ENCODE results near the gene C20orf173.

Gene C20orf173

DNA sequence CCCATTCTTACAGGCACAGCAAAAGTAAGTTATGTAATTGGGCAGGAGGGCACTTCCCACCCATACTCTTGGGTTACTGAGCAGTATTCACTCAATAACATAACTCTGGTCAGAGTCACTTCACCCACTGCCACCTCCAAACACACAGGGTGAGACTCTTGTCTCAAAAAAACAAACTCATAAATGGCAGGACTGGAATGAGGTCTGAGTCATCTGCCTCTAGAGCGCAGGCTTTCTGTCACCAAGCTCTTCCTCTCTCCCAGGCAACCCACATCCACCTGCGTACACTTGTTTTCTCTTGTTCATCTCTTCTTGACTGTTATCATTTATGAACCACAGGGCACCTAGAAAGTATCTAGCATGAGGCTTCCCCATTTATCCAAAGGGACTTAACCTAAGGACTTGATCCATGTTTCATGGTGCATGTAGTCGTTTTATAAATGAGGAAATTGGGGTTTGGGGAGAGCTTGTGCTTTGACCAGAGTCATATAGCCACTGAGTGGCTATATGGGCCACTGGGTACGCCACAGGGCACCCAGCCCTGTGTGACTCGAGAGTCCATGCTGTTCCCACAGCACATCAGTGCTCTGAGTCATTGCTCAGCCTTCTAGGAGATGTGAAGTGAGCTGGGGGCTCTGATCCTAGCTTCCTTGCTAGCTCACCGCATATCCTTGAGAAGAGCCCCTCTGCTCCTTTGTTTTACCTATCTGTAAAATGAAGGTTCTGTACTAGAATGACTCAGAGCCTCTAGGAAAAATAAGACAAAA, 22.4 kb downstream of the C20orf173 start:
- DNase-seq (ENCODE audit: low read depth in 2 of 2): no peak

DNA sequence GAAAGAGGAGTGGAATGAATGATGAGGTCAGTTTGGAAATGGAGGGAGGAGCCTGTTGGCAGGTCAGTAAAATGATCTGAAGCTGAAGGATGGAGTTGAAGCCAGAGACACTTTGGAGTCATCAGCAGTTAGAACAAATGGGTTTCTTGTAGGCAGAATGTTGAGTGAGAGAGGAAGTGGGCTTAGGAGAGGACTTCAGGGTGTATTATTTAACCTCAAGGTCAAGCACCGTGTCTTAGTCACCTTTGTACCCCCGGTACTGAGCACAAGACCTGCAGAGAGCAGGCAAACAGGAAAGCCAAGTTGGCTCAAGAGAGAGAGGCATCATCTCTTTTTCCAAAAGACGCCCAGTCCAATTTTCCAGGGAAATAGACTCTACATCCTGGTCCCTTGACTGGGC, 23.3 kb downstream of the C20orf173 start:
- no peak for DNase-seq (ENCODE audit: low read depth in 2 of 2)

DNA sequence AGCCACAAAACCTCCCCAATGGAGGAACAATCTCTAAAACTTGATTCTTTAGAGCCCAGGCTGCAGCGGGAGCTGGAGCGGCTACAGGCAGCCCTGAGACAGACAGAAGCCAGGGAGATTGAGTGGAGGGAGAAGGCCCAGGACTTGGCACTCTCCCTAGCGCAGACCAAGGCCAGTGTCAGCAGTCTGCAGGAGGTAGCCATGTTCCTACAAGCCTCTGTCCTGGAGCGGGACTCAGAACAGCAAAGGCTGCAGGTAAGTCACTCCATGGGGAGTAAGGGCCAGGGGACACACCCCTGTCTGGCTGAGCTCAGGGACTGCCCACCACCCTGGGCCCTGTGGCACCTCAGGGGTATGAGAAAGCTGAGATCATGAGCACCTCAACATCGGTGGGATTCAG, 24.7 kb downstream of the C20orf173 start:
- no peak for DNase-seq (ENCODE audit: low read depth in 2 of 2)

DNA sequence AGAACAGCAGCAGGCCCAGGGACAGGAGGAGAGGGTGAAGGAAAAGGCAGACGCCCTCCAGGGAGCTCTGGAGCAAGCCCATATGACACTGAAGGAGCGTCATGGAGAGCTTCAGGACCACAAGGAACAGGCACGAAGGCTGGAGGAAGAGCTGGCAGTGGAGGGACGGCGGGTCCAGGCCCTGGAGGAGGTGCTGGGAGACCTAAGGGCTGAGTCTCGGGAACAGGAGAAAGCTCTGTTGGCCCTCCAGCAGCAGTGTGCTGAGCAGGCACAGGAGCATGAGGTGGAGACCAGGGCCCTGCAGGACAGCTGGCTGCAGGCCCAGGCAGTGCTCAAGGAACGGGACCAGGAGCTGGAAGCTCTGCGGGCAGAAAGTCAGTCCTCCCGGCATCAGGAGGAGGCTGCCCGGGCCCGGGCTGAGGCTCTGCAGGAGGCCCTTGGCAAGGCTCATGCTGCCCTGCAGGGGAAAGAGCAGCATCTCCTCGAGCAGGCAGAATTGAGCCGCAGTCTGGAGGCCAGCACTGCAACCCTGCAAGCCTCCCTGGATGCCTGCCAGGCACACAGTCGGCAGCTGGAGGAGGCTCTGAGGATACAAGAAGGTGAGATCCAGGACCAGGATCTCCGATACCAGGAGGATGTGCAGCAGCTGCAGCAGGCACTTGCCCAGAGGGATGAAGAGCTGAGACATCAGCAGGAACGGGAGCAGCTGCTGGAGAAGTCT, 25.5 kb downstream of the C20orf173 start:
- DNase-seq (ENCODE audit: low read depth in 2 of 2): no peak

DNA sequence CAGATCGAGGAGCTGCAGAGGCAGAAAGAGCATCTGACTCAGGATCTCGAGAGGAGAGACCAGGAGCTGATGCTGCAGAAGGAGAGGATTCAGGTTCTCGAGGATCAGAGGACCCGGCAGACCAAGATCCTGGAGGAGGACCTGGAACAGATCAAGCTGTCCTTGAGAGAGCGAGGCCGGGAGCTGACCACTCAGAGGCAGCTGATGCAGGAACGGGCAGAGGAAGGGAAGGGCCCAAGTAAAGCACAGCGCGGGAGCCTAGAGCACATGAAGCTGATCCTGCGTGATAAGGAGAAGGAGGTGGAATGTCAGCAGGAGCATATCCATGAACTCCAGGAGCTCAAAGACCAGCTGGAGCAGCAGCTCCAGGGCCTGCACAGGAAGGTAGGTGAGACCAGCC, 26.2 kb downstream of the C20orf173 start:
- no peak for DNase-seq (ENCODE audit: low read depth in 2 of 2)

DNA sequence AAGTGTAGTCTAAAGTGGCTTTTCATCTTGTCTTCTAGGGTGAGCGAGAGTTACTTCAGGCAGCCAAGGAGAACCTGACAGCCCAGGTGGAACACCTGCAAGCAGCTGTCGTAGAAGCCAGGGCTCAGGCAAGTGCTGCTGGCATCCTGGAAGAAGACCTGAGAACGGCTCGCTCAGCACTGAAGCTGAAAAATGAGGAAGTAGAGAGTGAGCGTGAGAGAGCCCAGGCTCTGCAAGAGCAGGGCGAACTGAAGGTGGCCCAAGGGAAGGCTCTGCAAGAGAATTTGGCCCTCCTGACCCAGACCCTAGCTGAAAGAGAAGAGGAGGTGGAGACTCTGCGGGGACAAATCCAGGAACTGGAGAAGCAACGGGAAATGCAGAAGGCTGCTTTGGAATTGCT, 27.1 kb downstream of the C20orf173 start:
- no peak for DNase-seq (ENCODE audit: low read depth in 2 of 2)

DNA sequence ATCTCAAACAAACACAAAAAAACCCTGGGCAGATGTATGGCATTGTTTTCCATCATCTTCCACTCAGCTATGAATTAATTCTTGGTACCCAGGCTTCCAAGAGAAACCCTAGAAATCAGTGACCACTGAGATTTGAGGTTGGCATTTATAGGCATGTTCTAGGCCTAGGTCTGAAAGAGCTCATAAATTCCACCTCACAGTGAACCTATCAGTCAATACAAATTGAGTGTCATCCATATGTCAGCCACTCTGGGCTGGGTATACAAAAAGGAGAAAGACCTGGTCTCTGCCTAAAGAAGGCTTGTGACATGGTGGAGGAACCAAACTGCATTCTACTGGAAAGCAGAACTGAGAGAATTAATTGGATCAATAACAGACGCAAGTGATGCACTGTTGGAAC, 30.2 kb downstream of the C20orf173 start:
- no peak for DNase-seq (ENCODE audit: low read depth in 2 of 2)

DNA sequence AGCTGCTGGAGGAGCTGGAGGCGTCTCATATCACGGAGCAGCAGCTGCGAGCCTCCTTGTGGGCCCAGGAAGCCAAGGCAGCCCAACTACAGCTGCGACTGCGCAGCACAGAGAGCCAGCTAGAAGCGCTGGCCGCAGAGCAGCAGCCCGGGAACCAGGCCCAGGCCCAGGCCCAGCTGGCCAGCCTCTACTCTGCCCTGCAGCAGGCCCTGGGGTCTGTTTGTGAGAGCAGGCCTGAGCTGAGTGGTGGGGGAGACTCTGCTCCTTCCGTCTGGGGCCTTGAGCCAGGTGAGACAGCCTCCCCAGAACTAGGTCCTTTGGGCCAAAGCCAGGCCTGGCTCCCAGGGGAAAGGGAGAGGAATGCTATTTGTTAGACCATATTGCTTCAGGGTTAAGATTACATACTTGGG, 31.7 kb downstream of the C20orf173 start:
- no peak for DNase-seq (ENCODE audit: low read depth in 2 of 2)

DNA sequence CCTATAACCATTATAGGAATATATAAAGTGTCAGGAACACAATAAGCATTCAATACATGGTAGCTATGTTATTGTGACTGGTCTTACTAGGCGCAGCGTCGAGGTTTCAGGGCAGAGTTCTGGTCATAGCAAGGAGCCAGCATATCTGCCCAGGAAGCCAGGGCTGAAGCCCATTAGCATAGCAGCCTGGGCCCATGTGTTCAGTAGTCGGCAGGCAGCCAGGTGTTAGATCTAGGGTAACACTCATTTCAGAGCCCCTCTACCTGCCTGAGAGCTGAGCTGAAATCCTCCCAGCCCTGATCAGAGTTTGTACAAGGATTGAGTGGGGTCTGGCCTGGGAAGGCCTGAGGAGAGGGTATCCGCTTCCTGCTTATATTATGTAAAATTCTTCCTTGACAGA, 32.1 kb downstream of the C20orf173 start:
- DNase-seq (ENCODE audit: low read depth in 2 of 2): no peak

DNA sequence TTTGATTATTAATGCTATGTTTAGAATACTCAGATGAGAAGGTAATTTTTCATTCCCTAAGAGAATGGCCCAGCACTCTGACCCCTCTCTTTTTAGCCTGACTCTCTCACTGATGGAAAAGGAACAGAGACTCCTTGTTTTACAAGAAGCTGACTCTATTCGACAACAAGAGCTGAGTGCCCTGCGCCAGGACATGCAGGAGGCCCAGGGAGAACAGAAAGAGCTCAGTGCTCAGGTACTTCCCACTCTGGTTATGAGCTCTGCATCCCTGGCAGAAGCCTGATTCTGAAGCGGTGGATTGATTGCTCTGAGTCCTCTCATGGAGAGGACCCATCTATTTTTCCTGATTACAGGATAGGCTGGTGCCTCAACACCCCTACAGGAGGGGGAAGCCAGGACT, 33.0 kb downstream of the C20orf173 start:
- DNase-seq (ENCODE audit: low read depth in 2 of 2): no peak

DNA sequence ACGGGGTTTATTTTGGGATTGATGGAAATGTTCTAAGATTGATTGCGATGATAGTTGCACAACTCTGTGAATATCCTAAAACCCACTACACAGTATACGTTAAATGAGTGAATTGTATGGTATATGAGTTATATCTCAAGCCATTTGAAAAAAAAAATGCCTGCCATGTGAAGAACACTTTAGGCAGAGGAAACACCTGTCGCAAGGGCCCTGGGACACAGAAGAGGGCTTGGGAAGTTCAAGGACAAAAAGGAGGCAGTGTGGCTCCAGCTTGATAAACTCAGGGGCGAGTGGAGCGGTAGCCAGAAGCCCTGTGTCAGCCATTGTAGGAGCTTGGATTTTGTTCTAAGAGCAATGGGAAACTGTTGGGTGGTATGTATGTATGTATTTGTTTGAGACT, 37.1 kb downstream of the C20orf173 start:
- no peak for DNase-seq (ENCODE audit: low read depth in 2 of 2)

DNA sequence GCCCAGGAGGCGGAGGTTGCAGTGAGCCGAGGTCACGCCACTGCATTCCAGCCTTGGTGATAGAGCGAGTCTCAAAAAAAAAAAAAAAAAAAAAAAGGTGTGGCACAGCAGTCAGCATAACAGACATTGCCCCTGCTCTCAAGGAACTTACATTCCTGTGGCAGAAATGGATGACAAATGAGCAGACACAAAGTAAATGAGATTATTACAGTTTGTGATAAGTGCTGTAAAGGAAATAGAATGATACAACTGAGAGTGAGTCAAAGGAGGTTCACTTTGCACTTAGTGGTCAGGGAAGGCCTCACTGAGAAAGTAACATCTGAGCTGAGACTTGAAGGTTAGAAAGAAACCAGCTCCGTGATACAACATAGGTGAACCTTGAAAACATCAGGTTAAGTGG, 37.6 kb downstream of the C20orf173 start:
- no peak for DNase-seq (ENCODE audit: low read depth in 2 of 2)

DNA sequence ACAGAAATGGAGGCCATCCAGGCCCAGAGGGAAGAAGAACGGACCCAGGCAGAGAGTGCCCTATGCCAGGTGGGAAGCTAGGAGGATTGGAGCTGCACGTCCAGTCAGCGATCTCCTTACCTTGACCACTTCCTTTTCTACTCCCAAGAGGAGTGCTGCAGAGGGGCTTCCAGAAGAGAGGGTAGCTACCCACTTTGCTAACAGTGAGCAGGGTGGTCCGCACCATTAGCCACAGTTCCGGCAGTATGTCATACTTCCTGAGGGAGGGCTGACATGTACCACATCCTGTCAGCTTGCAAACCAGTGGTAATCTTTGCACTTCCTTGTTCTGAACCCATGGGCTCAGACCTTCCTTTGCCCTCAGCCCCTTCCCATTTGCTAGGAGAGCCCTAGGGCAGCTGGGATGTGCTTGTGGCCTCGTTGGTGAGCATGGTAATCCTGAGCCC, 38.7 kb downstream of the C20orf173 start:
- peak; percentile 47 to 57 for DNase-seq (ENCODE audit: low read depth in 2 of 2)

DNA sequence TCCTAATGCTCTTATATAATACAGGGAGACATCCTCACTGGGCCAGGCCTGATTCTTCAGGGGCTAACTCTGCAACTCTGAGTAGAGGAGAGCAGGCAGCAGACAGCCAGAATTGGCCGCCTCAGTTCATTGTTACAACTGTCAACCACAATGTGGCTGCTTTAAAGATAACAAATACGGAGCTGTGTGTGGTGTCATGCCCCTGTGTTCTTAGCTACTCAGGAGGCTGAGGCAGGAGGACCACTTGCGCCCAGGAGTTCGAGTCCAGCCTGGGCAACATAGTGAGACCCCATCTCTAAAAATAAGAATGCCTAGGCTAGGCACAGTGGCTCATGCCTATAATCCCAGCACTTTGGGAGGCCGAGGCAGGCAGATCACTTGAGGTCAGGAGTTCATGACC, 39.7 kb downstream of the C20orf173 start:
- DNase-seq (ENCODE audit: low read depth in 2 of 2): no peak

DNA sequence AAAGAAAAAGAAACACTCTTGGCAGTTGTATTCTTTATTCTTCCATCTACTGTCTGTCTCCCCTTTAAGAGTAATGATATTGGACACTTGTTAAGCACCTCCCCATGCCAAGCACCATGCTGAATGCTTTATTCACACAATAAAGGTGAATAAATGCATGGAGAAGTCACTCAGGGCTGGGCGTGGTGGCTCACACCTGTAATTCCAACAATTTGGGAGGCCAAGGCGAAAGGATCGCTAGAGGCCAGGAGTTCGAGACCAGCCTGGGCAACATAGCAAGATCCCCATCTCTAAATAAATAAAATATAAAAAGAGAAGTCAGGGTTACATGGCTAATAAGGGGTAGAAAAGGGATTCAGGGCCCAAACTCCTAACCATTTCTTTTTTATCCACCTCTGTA, 42.0 kb downstream of the C20orf173 start:
- no peak for DNase-seq (ENCODE audit: low read depth in 2 of 2)

DNA sequence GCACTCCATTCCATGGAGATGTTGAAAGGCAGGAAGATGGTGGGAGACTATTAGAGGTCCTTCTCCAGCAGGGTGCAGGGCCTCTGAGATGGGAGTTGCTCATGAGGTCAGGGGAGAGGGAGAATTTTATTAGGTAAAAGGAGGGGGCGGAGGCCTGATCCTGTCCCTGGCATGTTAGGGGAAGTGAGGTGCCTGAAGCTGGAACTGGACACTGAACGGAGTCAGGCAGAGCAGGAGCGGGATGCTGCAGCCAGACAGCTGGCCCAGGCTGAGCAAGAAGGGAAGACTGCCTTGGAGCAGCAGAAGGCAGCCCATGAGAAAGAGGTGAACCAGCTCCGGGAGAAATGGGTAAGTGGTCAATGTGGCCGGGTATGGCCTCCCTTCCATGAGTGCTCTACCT, 49.7 kb downstream of the C20orf173 start:
- no peak for DNase-seq (ENCODE audit: low read depth in 2 of 2)

DNA sequence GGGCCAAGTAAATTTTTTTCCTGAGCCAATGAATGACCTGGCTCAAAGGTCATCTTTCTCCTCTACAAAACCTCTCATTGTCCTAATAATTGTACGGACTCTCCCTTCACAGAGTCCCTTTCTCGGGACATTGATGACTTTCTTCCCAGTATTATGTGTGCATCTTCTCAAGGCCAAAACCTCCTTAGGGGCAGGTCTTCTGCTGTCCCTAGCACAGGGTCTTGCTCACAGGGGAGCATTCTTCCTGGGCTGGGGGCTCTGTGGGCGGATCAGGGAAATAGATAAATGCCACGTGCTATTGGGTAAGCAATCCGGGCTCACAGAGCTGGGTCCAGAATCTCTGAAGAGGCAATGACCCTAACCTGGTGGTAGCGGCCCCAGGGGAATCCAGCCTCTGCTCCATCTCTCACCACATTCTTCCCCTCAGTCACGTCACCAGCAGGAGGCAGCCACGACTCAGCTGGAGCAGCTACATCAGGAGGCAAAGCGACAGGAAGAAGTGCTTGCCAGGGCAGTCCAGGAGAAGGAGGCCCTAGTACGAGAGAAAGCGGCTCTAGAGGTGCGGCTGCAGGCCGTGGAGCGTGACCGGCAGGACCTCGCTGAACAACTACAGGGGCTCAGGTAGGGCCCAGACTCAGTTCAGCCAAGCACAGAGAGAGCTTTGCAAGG, 50.5 kb downstream of the C20orf173 start:
- DNase-seq (ENCODE audit: low read depth in 2 of 2): no peak
